ENCODE data around the gene PCNX3.
A peak's percentile ranks its signal among the peaks of the same experiment; 100 is the strongest.

The PCNX3 gene

DNA sequence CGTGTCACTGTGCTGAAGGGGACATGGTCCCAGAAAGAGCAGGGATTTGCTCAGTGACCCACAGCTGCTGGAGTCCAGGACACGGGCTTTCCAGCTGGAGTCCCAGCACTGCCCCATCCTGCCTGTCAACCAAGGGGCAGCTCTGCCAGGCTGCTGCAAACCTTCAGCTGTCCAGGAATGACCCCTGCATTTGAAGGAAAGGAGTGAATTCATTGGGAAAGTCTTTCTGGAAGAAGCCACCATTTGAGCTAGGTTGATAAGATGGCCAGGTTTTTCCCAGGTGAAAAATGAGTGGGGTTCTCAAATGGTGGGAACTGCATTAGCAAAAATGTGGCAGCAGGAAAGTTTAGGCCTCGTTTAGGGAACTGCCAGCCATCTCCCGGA lies 29.3 kb upstream of the PCNX3 start:
- Mint-ChIP-seq H3K27me3 (no peaks in the 10 kb centered on the region), H3K36me3 (peaks cover 60 to 74% of the 10 kb centered on the region in 2 donors), H3K27ac (peak overlapping the region; percentile 97), H3K9me3 (no peaks in the 10 kb centered on the region), H3K4me1 (peaks cover 60 to 70% of the 10 kb centered on the region in 2 donors), H3K4me3 (peak overlapping the region; percentile 28 to 56)
- ATAC-seq (replicated peaks) (no peak), DNase-seq (no peak)

DNA sequence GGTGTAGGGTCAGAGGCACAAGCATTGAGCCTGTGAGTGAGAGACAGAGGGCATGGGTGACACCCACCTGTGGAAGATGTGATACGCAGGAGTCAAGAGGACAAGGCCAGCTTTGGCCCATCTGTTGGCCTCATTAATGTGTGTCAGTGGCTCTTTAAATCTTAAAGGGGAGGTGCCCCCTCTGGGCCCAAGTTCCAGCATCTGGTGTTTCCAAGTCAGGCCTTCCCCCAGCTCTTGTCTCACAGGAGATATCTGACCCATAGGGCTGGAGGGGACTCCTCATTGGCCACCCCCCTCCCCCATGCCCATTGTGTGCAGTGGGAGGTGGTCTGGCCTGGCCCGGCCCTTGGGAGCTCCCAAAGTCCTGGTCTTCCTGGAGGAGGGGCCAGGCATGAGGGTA lies 28.9 kb upstream of the PCNX3 start:
- H3K4me1 Mint-ChIP-seq, result peaks cover 58 to 67% of the 10 kb centered on the region in 2 donors
- no peaks in the 10 kb centered on the region for H3K27me3 Mint-ChIP-seq
- peak overlapping the region; percentile 57 to 66 for H3K4me3 Mint-ChIP-seq
- peaks cover 58 to 76% of the 10 kb centered on the region in 2 donors for H3K36me3 Mint-ChIP-seq
- no peaks in the 10 kb centered on the region for H3K9me3 Mint-ChIP-seq
- no peak for ATAC-seq (replicated peaks)
- DNase-seq, result no peak
- H3K27ac Mint-ChIP-seq, result peak overlapping the region; percentile 97

DNA sequence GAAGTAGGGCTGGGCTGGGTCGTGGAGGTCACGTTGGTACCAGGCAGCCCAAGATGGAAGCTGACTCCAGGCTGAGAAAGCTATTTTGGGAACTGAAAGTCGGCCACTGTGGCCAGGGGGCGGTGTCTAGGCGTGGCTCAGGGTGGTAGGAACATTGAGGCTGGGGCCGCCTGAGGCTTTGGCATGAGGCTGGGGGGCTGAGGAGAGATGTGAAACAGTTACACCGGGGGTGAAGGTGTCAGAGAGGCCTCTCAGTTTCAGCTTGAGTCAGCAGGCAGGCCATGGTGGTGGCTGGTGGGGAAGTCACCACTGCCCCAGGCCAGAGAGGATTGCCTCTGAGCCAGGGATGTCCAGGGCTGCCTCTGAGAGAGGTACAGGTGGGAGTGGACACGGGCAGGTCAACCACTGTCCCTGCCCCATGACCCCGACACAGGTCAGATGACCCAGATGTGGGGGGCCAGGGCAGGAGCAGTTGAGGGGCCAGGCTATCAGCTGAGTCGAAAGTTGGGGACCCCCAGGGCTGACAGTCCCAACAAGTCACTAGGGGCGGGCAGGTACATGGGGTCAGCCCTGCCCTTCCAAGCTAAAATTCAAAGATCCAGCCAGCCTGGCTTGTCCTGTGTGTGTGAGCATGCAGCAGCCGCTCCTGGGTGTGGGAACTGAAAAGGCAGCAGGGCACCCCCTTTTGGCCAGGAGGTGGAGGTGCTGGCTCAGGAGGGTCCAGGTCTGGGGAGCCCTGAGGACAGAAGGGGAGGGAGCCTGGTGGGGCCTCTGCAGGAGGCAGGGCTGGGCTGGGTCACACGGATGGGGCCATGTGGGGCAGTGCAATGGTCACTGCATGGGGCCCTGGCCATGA lies 27.1 kb upstream of the PCNX3 start:
- peak overlapping the region; percentile 78 for H3K4me3 Mint-ChIP-seq

DNA sequence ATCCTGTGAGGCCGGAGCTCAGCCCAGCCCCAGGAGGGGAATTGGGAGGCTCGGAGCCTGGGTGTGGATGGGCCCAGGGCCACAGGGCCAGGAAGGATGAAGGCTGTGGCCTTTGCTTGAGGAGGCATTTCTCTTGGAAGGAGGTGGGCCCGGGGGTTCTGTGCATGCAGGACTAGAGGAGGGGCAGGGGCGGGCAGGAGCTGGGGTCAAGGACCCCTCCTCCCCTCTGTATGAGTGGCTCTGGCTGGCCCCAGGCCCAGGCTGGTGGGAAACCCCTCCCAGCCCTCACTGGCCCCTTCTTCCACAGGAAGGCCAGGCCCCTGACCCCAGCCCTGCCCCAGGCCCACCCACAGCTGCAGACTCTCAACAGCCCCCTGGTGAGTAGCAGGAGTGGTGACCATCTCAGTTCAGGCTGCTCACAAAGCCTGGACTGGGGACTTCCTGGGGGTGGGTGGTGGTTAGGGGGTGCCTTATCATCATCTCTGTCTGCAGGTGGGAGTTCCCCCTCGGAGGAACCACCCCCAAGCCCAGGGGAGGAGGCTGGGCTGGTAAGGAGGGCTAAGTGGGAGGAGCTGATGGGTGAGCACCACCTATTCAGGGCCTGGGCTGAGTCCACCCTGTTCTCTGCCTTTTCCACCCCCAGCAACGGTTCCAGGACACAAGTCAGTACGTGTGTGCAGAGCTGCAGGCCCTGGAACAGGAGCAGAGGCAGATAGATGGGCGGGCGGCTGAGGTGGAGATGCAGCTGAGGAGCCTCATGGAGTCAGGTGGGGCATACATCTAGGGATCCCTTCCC lies 25.9 kb upstream of the PCNX3 start:
- Mint-ChIP-seq H3K36me3 (peaks cover 45 to 67% of the 10 kb centered on the region in 2 donors), H3K4me3 (peak overlapping the region; percentile 78), H3K27me3 (no peaks in the 10 kb centered on the region), H3K4me1 (peaks cover 40 to 68% of the 10 kb centered on the region in 2 donors), H3K9me3 (no peaks in the 10 kb centered on the region), H3K27ac (peak overlapping the region; percentile 97)
- peak; percentile 35 to 43 for ATAC-seq (replicated peaks)
- peak; percentile 64 for DNase-seq

More for the DNA sequence above, 27.1 kb upstream of the PCNX3 start:
- Mint-ChIP-seq H3K27me3 (no peaks in the 10 kb centered on the region), H3K4me1 (peaks cover 44 to 63% of the 10 kb centered on the region in 2 donors), H3K36me3 (peaks cover 47 to 68% of the 10 kb centered on the region in 2 donors), H3K27ac (peak overlapping the region; percentile 97), H3K9me3 (no peaks in the 10 kb centered on the region)
- DNase-seq, result peak; percentile 92
- peak; percentile 88 to 89 for ATAC-seq (replicated peaks)

DNA sequence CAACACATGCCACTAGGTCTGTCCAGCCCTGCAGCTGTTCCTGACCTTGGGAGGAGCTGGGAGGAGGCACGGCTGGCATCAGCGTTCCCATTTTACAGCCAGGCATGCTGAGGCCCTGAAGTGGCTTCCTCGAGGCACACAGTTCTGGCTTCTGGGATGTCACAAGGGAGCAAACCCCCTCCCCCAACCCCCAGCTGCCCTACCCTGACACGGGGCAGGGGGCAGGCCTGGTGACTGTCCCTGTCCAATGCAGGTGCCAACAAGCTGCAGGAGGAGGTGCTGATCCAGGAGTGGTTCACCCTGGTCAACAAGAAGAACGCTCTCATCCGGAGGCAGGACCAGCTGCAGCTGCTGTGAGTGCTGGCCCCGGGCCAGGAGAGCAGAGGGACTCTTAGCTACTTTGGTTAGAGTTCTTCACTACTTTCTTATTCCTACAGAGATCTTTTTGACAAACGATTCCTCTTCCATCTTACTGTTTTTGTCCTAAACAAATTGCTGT lies 25.3 kb upstream of the PCNX3 start:
- peaks cover 48 to 70% of the 10 kb centered on the region in 2 donors for H3K36me3 Mint-ChIP-seq
- no peaks in the 10 kb centered on the region for H3K9me3 Mint-ChIP-seq
- DNase-seq (no peak), ATAC-seq (replicated peaks) (no peak)
- peaks cover 43 to 74% of the 10 kb centered on the region in 2 donors for H3K4me1 Mint-ChIP-seq
- no peak overlapping the region for H3K4me3 Mint-ChIP-seq
- H3K27me3 Mint-ChIP-seq, result no peaks in the 10 kb centered on the region
- H3K27ac Mint-ChIP-seq, result peak overlapping the region; percentile 76

DNA sequence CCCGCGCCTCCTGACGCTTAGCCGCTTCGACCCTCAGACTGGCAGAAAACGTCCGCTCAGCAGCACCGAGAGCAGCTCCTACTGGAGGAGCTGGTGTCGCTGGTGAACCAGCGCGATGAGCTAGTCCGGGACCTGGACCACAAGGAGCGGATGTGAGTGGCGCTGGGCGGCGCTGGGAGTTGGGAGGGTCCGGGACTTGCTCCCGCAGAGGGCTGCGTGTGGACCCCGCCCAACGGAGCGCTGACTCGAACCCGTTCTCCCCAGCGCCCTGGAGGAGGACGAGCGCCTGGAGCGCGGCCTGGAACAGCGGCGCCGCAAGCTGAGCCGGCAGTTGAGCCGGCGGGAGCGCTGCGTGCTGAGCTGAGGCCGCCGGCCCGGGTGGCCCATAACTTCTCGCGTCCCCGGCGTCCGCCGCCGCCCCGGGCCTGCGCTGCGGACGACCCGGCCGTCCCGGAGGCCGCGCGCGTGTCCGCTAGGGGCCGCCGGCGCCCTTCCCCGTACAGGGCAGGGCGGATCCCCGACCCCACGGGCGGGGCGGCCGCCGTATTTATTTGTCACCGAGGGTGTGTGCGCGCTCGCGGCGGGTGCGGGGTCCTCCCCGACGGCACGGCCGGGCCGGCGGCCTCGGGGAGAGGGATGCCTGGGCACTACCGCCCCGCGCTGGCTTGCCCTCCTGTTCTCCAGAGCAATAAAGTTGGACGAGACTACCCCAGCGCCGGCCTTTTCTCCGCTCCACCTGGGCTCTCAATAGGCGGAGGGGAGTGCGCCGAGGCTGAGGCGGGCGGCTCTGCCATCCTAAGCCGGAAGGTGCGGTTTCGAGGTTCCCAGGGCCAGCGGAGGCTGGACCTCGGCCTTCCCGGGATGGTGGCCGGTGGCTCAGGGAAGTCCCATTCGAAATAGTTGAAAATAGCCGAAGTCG lies 23.4 kb upstream of the PCNX3 start:
- H3K27ac Mint-ChIP-seq, result no peak overlapping the region

DNA sequence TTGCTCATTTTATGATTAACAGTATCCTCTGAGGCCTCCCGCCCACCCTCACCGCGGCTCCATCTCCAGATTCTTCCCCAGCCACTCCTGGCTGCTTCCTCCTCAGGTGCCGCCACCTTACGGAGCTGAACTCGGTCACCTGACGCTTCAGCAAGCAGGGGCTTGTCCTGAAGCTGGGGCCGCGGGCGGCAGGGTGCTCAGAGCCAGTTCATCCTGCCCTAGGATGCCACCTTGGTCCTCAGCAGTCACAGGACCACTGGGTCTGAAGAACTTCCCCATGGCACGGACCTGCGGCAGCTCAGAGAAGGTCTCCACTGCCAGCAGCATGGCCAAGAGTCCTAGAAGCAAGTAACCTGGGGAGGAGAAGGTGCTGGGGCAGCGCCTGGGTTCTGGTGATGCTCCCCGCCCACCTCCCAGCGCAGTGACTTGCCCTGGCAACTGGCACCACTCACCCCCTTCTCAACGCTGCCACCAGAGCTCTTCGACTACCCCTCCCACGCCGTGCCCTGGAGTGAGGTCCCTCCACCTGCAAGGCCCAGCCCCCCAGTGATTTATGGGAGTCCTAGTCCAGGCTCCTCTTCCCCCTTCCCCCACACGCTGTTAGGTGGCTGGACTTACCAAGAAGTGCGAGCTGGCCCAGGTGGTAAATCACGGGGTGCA lies 22.6 kb upstream of the PCNX3 start:
- peaks cover 30 to 56% of the 10 kb centered on the region in 2 donors for H3K4me1 Mint-ChIP-seq
- no peak overlapping the region for H3K4me3 Mint-ChIP-seq
- ATAC-seq (replicated peaks) (no peak), DNase-seq (no peak)
- peak overlapping the region; percentile 51 for H3K27ac Mint-ChIP-seq
- no peaks in the 10 kb centered on the region for H3K27me3 Mint-ChIP-seq
- H3K9me3 Mint-ChIP-seq, result no peaks in the 10 kb centered on the region
- H3K36me3 Mint-ChIP-seq, result peaks cover 47 to 64% of the 10 kb centered on the region in 2 donors

More for the DNA sequence above, 23.4 kb upstream of the PCNX3 start:
- no peak for DNase-seq
- Mint-ChIP-seq H3K27me3 (no peaks in the 10 kb centered on the region), H3K36me3 (peaks cover 41 to 65% of the 10 kb centered on the region in 2 donors), H3K4me3 (no peak overlapping the region), H3K4me1 (peaks cover 37 to 64% of the 10 kb centered on the region in 2 donors), H3K9me3 (no peaks in the 10 kb centered on the region)
- no peak for ATAC-seq (replicated peaks)

DNA sequence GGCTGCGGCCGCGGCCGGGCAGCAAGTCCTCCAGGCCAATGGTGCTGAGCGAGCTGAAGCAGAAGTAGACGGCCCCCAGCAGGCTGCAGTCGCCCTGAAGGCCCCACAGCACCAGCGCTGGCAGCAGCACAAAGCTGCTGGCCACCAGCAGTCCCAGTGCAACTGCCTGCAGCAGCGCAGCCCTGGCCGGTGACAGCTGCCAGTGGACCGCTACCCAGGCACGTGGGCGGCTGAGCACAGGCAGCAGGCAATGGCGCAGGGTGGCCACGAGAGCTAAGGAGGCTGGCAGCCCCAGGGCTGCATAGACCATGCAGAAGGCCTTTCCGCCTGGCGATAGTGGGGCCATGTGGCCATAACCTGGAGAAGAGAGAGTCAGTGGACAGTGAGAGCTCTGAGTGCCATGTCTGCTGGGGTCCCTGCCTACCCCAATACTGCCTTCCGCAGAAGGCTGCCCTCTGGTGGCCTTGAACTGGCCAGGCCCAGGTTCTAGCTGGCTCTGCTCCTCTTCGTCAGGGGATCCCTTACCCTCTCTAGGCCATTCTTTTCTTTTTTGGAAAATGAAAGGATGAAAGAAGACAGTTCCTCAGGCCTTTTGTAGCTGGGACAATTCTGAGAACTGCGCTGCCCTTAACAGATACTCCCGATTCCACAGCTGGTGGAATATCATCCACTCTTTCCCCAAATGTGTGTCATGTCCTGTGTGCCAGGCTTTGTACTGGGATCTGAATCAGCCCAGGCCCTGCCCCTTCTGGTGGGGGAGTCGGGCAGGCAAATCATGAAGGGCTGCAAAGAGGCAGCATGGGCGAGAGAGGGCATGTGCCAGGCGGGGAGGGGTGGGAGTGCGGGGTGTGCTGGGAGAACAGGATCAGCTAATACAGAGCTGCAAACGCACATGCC lies 21.8 kb upstream of the PCNX3 start:
- Mint-ChIP-seq H3K4me1 (peaks cover 23 to 48% of the 10 kb centered on the region in 2 donors), H3K36me3 (peaks cover 42 to 61% of the 10 kb centered on the region in 2 donors), H3K9me3 (no peaks in the 10 kb centered on the region), H3K27ac (peak overlapping the region; percentile 51), H3K4me3 (no peak overlapping the region), H3K27me3 (no peaks in the 10 kb centered on the region)
- ATAC-seq (replicated peaks), result peak; percentile 28 to 61
- no peak for DNase-seq

DNA sequence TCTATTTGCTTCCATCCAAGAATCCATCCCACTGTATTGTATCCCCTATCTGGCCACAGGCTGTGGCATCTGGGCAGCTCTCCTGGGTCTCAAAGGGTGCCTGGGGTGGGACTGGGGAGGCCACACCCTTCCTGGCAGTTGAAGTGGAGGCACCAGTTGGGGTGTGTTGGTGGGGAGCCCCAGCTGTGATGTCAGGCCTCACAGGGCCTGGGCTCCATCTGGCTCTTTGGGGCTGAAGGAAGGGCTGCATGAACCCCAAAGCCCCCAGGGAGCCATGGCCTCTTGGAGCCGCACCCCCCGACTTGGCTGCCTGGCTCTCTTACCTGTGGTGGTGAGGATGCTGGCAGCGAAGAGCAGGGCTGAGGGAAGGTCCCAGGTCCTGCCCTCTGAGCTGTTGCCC lies 20.4 kb upstream of the PCNX3 start:
- no peak overlapping the region for H3K4me3 Mint-ChIP-seq
- no peak for DNase-seq
- H3K9me3 Mint-ChIP-seq, result no peaks in the 10 kb centered on the region
- peak in 1 of 2 donors; percentile 14 for ATAC-seq (replicated peaks)
- H3K36me3 Mint-ChIP-seq, result peaks cover 39 to 56% of the 10 kb centered on the region in 2 donors
- peaks cover 14 to 35% of the 10 kb centered on the region in 2 donors for H3K4me1 Mint-ChIP-seq
- no peaks in the 10 kb centered on the region for H3K27me3 Mint-ChIP-seq
- peak overlapping the region; percentile 31 for H3K27ac Mint-ChIP-seq

DNA sequence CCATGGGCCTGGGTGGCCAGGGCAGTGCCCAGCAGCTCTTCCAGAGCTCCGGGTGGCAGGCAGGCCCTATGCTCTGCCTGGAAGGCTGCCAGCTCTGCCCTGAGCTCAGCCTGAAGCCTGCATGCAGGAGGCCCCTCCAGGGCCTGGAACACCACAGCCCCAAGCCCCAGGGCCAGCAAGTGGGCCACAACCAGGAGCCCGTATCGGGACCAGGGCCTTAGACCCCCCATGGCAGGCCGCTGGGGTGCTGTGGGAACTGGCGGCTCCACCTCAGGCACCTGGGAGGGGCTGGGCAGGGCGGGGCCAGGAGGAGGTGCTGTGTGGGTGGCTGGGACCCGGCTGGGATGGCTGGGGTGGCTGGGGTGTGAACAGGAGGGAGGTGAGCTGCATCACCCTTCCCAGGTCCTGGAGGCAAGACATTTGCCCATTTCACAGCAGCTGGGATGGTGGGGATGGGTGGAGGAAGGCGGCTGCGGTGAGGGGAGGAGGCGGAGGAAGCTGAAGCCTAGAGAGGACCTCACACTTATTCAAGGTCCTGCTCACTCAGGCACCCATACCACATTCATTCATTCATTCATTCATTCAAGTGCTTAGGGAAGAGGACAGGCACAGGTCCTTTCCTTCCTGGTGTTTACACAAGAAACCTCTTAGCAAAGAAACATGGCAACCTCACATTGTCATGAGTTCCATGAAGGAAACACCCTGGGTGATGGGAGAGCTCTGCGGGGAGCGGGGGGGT lies 19.9 kb upstream of the PCNX3 start, which contains the start of gene KCNK7:
Gene KCNK7 (minus strand): TSS at position 258 of the 739 bp plus-strand sequence. CDS start 28 bp downstream, at position 230.
- Mint-ChIP-seq H3K9me3 (no peaks in the 10 kb centered on the region), H3K27me3 (no peaks in the 10 kb centered on the region), H3K27ac (peak within 1 kb of the TSS; percentile 72), H3K4me1 (peaks cover 9 to 31% of the 10 kb centered on the region in 2 donors), H3K4me3 (peak within 1 kb of the TSS; percentile 37 to 42), H3K36me3 (peaks cover 34 to 51% of the 10 kb centered on the region in 2 donors)
- no peak for DNase-seq
- ATAC-seq (replicated peaks), result peak in 1 of 2 donors; percentile 20

DNA sequence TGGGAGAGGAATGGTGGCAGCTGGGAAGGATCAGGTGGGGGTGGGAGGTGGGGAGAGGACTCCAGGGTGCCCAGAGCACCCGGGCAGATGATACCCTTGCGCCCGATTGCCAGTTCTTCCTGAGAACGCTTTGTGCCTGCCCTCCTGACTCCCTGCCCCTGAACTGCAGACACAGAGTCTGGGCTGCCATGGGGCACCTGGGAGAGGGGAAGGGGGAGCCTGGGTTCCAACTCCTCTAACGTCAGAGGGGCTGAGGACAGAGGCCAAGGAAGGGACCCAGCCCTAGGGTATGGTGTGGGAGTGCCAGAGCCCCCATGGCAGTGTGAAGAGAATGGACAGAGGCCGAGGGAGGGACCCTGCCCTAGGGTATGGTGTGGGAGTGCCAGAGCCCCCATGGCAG lies 19.1 kb upstream of the PCNX3 start:
- peaks cover 9 to 35% of the 10 kb centered on the region in 2 donors for H3K4me1 Mint-ChIP-seq

DNA sequence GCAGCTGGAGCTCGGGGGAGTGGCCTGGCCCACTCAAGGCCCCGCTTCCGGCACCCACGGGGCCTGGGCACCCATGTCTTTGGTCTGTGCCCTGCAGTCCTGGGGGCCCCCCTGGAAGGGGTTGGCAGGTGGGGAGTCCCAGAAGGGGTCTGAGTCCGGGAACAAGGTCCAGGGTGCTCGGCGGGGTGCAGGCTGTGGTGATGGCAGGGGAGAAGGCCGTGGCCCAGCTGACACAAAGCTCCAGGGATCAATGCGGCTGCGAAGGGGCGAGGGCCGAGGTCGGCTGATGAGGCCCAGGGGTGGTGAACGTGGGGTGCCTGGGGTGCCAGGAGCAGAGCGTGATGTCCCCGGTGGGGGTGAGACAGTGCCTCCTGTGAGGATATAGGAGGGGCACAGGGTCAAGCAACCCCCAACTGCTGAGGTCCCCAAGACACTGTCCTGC lies 17.3 kb upstream of the PCNX3 start:
- H3K36me3 Mint-ChIP-seq, result peaks cover 38 to 49% of the 10 kb centered on the region in 2 donors
- peak overlapping the region; percentile 25 for H3K27ac Mint-ChIP-seq
- no peaks in the 10 kb centered on the region for H3K9me3 Mint-ChIP-seq
- ATAC-seq (replicated peaks) (no peak), DNase-seq (no peak)
- H3K27me3 Mint-ChIP-seq, result no peaks in the 10 kb centered on the region
- H3K4me1 Mint-ChIP-seq, result peaks cover 12 to 38% of the 10 kb centered on the region in 2 donors
- H3K4me3 Mint-ChIP-seq, result no peak overlapping the region

More for the DNA sequence above, 19.1 kb upstream of the PCNX3 start:
- no peaks in the 10 kb centered on the region for H3K9me3 Mint-ChIP-seq
- H3K4me3 Mint-ChIP-seq, result peak overlapping the region in 1 of 2 donors; percentile 37
- DNase-seq, result no peak
- ATAC-seq (replicated peaks), result no peak
- peaks cover 33 to 47% of the 10 kb centered on the region in 2 donors for H3K36me3 Mint-ChIP-seq
- no peak overlapping the region for H3K27ac Mint-ChIP-seq
- H3K27me3 Mint-ChIP-seq, result no peaks in the 10 kb centered on the region

Data from stimulated activated naive B cell treated with anti-CD40 and anti-IgM and Interleukin-4, amounts not matched to agents 10 μg/mL and 1 μg/mL and 100 μg/mL, for 72 hours (primary cell).